HEK293 (cell line): ENCODE measurements around the gene XIRP1.

Experiments used
- CTCF ChIA-PET: fragments of 350-600 bp; formaldehyde crosslinking; extraction: SDS; loops from one replicate; lab custom pipeline; 2021; ENCODE audit warnings: antibody characterized with exemption; lab: Yijun Ruan, JAX
- POLR2A ChIA-PET: fragments of 300-600 bp; formaldehyde crosslinking; extraction: SDS; loops from one replicate; lab custom pipeline; 2020; ENCODE audit warnings: antibody characterized with exemption, inconsistent platforms; lab: Yijun Ruan, JAX
- H3K27ac ChIP-seq: fragments of 200-500 bp; sonication (Bioruptor generic); 2 replicates; pipeline ENCODE4 v1.5.1; 2014; ENCODE audit warnings: low read depth, low read length, control low read depth, inconsistent platforms; ENCODE audit errors: extremely low read depth
- H3K36me3 ChIP-seq, 2 experiments: fragments of 200-500 bp in 1 of 2; sonication (Bioruptor generic) in 1 of 2; 1 replicate in 1 of 2; 2 replicates in 1 of 2; pipeline ENCODE4 v1.5.1; 2014 to 2017; ENCODE audit warnings: inconsistent platforms in 2 of 2, low read length in 2 of 2; ENCODE audit not compliant: control insufficient read depth in 2 of 2, insufficient read depth in 1 of 2
- H3K4me1 ChIP-seq: fragments of 200-500 bp; sonication (Bioruptor generic); 2 replicates; pipeline ENCODE4 v1.5.1; 2014; ENCODE audit warnings: mild to moderate bottlenecking, low read length, inconsistent platforms; ENCODE audit not compliant: control insufficient read depth, insufficient read depth
- H3K4me3 ChIP-seq: 2 replicates; pipeline ENCODE4 v1.5.1; 2011; ENCODE audit warnings: low read depth, mild to moderate bottlenecking, control low read depth, low read length, moderate library complexity
- H3K9me3 ChIP-seq: fragments of 200-500 bp; sonication (Bioruptor generic); 2 replicates; pipeline ENCODE4 v1.5.1; 2014; ENCODE audit warnings: low read depth, low read length, inconsistent platforms; ENCODE audit not compliant: control insufficient read depth, insufficient read depth
- KLF1 ChIP-seq: fragments of 450-650 bp; formaldehyde crosslinking; IDR thresholded peaks from 2 replicates; pipeline ENCODE4 v1.5.1; 2016; ENCODE audit warnings: missing biosample characterization, missing genetic modification characterization
- PATZ1 ChIP-seq: fragments of 450-650 bp; formaldehyde crosslinking; IDR thresholded peaks from 2 replicates; pipeline ENCODE4 v1.5.1; 2016; ENCODE audit warnings: missing biosample characterization, missing genetic modification characterization
- WT1 ChIP-seq: fragments of 450-650 bp; formaldehyde crosslinking; IDR thresholded peaks from 2 replicates; pipeline ENCODE4 v1.5.1; 2016; ENCODE audit warnings: missing biosample characterization, missing genetic modification characterization
- YY1 ChIP-seq: fragments of 450-650 bp; formaldehyde crosslinking; IDR thresholded peaks from 2 replicates; pipeline ENCODE4 v1.5.1; 2018; ENCODE audit warnings: missing biosample characterization, missing genetic modification characterization
- YY2 ChIP-seq: fragments of 450-650 bp; formaldehyde crosslinking; IDR thresholded peaks from 2 replicates; pipeline ENCODE4 v1.5.1; 2016; ENCODE audit warnings: missing biosample characterization, missing genetic modification characterization
- ZFHX2 ChIP-seq: fragments of 450-650 bp; formaldehyde crosslinking; conservative IDR thresholded peaks from 2 replicates; pipeline ENCODE4 v1.5.1; 2016; ENCODE audit warnings: missing biosample characterization, missing genetic modification characterization
- ZFP41 ChIP-seq: fragments of 450-650 bp; formaldehyde crosslinking; IDR thresholded peaks from 2 replicates; pipeline ENCODE4 v1.5.1; 2016; ENCODE audit warnings: missing biosample characterization, missing genetic modification characterization, borderline replicate concordance
- ZIC2 ChIP-seq: fragments of 450-650 bp; formaldehyde crosslinking; IDR thresholded peaks from 2 replicates; pipeline ENCODE4 v1.5.1; 2016; ENCODE audit warnings: missing biosample characterization, missing genetic modification characterization
- ZNF146 ChIP-seq: fragments of 450-650 bp; formaldehyde crosslinking; IDR thresholded peaks from 2 replicates; pipeline ENCODE4 v1.5.1; 2016; ENCODE audit warnings: missing biosample characterization, missing genetic modification characterization
- ZNF175 ChIP-seq: fragments of 450-650 bp; formaldehyde crosslinking; IDR thresholded peaks from 2 replicates; pipeline ENCODE4 v1.5.1; 2016; ENCODE audit warnings: missing biosample characterization, missing genetic modification characterization
- ZNF335 ChIP-seq: fragments of 450-650 bp; formaldehyde crosslinking; conservative IDR thresholded peaks from 2 replicates; pipeline ENCODE4 v1.5.1; 2016; ENCODE audit warnings: missing biosample characterization, missing genetic modification characterization
- ZNF341 ChIP-seq: fragments of 450-650 bp; formaldehyde crosslinking; IDR thresholded peaks from 2 replicates; pipeline ENCODE4; 2016; ENCODE audit warnings: low read depth, missing biosample characterization, missing genetic modification characterization
- ZNF404 ChIP-seq: fragments of 450-650 bp; formaldehyde crosslinking; IDR thresholded peaks from 2 replicates; pipeline ENCODE4 v1.5.1; 2017; ENCODE audit warnings: missing biosample characterization, missing genetic modification characterization
- ZNF585B ChIP-seq: fragments of 450-650 bp; formaldehyde crosslinking; IDR thresholded peaks from 2 replicates; pipeline ENCODE4 v1.5.1; 2016; ENCODE audit warnings: missing biosample characterization, missing genetic modification characterization
- ZNF623 ChIP-seq: fragments of 450-650 bp; formaldehyde crosslinking; IDR thresholded peaks from 2 replicates; pipeline ENCODE4 v1.5.1; 2016; ENCODE audit warnings: missing biosample characterization, missing genetic modification characterization
- TF ChIP-seq, protein P1 (sequence below): fragments of 450-650 bp; formaldehyde crosslinking; IDR thresholded peaks from 2 replicates; pipeline ENCODE4 v1.5.1; 2016; ENCODE audit warnings: missing biosample characterization, missing genetic modification characterization
- TF ChIP-seq, protein P2 (sequence below): fragments of 450-650 bp; formaldehyde crosslinking; IDR thresholded peaks from 2 replicates; pipeline ENCODE4 v1.5.1; 2016; ENCODE audit warnings: missing biosample characterization, missing genetic modification characterization, borderline replicate concordance
- TF ChIP-seq, protein P3 (sequence below): fragments of 450-650 bp; formaldehyde crosslinking; IDR thresholded peaks from 2 replicates; pipeline ENCODE4 v1.5.1; 2016; ENCODE audit warnings: missing biosample characterization, missing genetic modification characterization
- TF ChIP-seq, protein P4 (sequence below): fragments of 450-650 bp; formaldehyde crosslinking; optimal IDR thresholded peaks from 2 replicates; pipeline ENCODE3; 2016; ENCODE audit warnings: missing biosample characterization, mild to moderate bottlenecking, missing genetic modification characterization

XIRP1 gene

DNA sequence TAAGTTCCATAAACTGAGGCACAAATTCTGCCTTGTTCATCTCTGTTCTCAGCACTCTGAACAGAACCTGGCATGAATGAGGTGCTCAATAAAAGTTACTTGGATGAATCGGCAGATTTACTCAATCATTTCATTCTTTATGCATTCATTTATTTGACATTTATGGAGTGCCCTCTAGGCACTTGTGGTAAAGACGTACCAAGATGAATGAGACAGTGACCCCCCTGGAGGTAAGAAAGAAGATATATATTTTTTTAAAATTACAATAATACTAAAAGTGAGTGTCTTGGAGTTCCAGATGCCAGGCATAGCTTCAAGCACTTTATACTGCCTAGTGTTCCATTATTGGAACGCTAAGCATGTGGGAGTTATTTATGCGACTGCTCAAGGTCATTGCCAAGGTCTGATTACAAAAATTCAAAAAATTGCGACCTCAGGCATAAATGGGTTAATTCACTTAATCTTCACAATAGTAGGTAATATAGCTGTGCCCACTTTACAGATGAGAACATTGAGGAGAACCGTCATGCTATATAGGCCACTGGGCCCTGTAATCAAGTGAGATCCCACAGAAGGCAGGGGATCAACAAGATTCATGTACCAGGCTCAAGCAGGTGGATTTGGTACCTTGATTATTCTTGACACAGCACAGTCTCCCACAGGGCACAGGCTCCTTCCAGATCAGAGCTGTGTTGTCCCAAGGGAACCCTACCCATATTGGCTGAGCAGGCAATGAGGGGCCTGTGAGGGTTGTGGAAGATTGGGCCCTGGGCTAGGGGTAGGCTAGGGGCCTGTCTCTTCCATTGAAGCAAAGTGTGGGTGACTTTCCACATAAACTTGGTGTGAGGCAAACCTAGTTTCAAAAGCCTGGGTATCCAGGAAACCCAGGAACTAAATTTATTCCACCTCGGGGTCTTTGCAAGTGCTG lies 10.7 kb downstream of the XIRP1 start:
- Histone ChIP-seq H3K27ac (no peak overlapping the region), H3K4me3 (no peak overlapping the region), H3K9me3 (no peaks in the 10 kb centered on the region), H3K4me1 (no peaks in the 10 kb centered on the region; the same call in 1 of the 2 replicates), H3K36me3 (no peaks in the 10 kb centered on the region)
- 0 out of 2 replicates have a peak, but pooled peaks have one; percentile 16 for TF ChIP-seq ZNF623 (tag by site-specific recombination)
- no peak for TF ChIP-seq ZFHX2
- ChIA-PET CTCF (interaction anchor here (0.7 to 0.9 kb wide), 2 partner anchors 9 to 10 kb away, joined by 4 to 5 read pairs; no protein-coding TSS in a partner anchor), POLR2A (no interaction called here)

DNA sequence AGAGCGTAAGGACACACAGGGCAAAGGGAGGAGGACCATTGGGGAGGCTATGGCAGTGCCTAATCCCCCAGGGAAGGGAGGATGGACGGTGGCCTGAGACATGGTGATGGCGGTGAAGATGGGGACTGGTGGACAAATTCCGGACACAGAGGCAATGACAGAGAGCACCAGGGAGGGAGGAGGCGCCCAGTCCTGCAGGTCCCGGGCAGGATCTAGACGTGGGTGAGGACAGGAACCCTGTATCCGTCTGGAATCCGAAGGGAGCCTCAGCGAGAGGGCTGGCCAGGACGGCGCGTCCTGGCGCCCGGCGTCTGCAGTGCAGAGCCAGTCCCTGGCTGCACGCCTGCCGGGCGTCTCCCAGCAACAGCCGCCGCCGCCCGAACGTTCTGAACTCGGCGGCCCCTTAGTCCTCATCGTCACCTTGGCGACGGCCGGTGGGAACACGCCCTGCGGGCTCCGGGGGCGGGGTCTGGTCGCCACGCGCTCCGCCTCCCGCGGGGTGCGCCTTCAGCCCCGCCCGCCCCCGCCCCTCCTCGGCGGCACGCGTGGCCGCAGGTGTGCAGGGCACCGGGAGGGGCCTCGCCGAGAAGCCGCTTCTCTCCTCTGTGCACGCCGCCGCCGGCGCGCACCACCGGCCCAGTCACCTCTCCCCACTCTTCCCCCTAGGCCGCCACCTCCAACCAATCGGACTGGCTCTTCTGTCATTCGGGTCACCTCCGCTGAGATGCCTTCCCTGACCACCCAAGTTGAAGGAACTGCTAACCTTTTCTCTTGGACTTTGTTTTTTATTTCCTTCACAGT lies 11.6 kb downstream of the XIRP1 start:
- ChIA-PET POLR2A (no interaction called here), CTCF (interaction anchor here (0.9 kb wide), 1 partner anchor 107 kb away, joined by 4 read pairs; no protein-coding TSS in a partner anchor)
- H3K4me3 ChIP-seq: peak overlapping the region; percentile 35
- no peaks in the 10 kb centered on the region for H3K9me3 ChIP-seq
- H3K27ac ChIP-seq: no peak overlapping the region
- H3K4me1 ChIP-seq: no peaks in the 10 kb centered on the region; the same call in 1 of the 2 replicates
- H3K36me3 ChIP-seq: no peaks in the 10 kb centered on the region
- no peak for TF ChIP-seq YY1
- TF ChIP-seq, protein P1, sequence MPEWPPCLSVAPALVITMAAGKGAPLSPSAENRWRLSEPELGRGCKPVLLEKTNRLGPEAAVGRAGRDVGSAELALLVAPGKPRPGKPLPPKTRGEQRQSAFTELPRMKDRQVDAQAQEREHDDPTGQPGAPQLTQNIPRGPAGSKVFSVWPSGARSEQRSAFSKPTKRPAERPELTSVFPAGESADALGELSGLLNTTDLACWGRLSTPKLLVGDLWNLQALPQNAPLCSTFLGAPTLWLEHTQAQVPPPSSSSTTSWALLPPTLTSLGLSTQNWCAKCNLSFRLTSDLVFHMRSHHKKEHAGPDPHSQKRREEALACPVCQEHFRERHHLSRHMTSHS (tag by site-specific recombination): no peak
- TF ChIP-seq ZNF146 (tag by site-specific recombination): no peak
- no peak for TF ChIP-seq ZNF585B
- TF ChIP-seq ZNF341: peak; percentile 90
- TF ChIP-seq ZNF335 (tag by site-specific recombination): peak; percentile 94
- peak; percentile 52; the same call in 1 of the 2 replicates for TF ChIP-seq ZIC2 (tag by site-specific recombination)
- TF ChIP-seq PATZ1 (tag by site-specific recombination): peak; percentile 39
- TF ChIP-seq, protein P2, sequence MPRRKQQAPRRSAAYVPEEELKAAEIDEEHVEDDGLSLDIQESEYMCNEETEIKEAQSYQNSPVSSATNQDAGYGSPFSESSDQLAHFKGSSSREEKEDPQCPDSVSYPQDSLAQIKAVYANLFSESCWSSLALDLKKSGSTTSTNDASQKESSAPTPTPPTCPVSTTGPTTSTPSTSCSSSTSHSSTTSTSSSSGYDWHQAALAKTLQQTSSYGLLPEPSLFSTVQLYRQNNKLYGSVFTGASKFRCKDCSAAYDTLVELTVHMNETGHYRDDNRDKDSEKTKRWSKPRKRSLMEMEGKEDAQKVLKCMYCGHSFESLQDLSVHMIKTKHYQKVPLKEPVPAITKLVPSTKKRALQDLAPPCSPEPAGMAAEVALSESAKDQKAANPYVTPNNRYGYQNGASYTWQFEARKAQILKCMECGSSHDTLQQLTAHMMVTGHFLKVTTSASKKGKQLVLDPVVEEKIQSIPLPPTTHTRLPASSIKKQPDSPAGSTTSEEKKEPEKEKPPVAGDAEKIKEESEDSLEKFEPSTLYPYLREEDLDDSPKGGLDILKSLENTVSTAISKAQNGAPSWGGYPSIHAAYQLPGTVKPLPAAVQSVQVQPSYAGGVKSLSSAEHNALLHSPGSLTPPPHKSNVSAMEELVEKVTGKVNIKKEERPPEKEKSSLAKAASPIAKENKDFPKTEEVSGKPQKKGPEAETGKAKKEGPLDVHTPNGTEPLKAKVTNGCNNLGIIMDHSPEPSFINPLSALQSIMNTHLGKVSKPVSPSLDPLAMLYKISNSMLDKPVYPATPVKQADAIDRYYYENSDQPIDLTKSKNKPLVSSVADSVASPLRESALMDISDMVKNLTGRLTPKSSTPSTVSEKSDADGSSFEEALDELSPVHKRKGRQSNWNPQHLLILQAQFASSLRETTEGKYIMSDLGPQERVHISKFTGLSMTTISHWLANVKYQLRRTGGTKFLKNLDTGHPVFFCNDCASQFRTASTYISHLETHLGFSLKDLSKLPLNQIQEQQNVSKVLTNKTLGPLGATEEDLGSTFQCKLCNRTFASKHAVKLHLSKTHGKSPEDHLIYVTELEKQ (tag by site-specific recombination): no peak
- TF ChIP-seq ZFP41: no peak
- TF ChIP-seq WT1 (tag by site-specific recombination): no peak
- peak; percentile 66 for TF ChIP-seq KLF1 (tag by site-specific recombination)
- peak; percentile 62; the same call in 1 of the 2 replicates for TF ChIP-seq YY2 (tag by site-specific recombination)
- TF ChIP-seq, protein P3, sequence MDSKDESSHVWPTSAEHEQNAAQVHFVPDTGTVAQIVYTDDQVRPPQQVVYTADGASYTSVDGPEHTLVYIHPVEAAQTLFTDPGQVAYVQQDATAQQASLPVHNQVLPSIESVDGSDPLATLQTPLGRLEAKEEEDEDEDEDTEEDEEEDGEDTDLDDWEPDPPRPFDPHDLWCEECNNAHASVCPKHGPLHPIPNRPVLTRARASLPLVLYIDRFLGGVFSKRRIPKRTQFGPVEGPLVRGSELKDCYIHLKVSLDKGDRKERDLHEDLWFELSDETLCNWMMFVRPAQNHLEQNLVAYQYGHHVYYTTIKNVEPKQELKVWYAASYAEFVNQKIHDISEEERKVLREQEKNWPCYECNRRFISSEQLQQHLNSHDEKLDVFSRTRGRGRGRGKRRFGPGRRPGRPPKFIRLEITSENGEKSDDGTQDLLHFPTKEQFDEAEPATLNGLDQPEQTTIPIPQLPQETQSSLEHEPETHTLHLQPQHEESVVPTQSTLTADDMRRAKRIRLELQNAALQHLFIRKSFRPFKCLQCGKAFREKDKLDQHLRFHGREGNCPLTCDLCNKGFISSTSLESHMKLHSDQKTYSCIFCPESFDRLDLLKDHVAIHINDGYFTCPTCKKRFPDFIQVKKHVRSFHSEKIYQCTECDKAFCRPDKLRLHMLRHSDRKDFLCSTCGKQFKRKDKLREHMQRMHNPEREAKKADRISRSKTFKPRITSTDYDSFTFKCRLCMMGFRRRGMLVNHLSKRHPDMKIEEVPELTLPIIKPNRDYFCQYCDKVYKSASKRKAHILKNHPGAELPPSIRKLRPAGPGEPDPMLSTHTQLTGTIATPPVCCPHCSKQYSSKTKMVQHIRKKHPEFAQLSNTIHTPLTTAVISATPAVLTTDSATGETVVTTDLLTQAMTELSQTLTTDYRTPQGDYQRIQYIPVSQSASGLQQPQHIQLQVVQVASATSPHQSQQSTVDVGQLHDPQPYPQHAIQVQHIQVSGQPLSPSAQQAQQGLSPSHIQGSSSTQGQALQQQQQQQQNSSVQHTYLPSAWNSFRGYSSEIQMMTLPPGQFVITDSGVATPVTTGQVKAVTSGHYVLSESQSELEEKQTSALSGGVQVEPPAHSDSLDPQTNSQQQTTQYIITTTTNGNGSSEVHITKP (tag by site-specific recombination): 0 out of 2 replicates have a peak, but pooled peaks have one; percentile 2
- TF ChIP-seq ZNF404: no peak
- peak; percentile 64 for TF ChIP-seq ZFHX2
- no peak for TF ChIP-seq ZNF175 (tag by site-specific recombination)
- TF ChIP-seq, protein P4, sequence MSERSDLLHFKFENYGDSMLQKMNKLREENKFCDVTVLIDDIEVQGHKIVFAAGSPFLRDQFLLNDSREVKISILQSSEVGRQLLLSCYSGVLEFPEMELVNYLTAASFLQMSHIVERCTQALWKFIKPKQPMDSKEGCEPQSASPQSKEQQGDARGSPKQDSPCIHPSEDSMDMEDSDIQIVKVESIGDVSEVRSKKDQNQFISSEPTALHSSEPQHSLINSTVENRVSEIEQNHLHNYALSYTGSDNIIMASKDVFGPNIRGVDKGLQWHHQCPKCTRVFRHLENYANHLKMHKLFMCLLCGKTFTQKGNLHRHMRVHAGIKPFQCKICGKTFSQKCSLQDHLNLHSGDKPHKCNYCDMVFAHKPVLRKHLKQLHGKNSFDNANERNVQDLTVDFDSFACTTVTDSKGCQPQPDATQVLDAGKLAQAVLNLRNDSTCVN: peak; percentile 65
